RWPE1 (cell line): Measurements from ENCODE around the gene TAF7.

Experiments
- CTCF ChIA-PET: fragments of 350-600 bp; sonication (Branson Sonifier 250); formaldehyde crosslinking; extraction: SDS; loops from one replicate; lab custom pipeline; 2021; lab: Yijun Ruan, JAX
- POLR2A ChIA-PET: fragments of 400-600 bp; formaldehyde crosslinking; extraction: SDS; loops from one replicate; lab custom pipeline; 2020; ENCODE audit warnings: antibody characterized with exemption; ENCODE audit not compliant: low non-redundant PET; lab: Yijun Ruan, JAX
- DNase-seq: peaks from one replicate; pipeline ENCODE4 v3.0.0; 2012; ENCODE audit warnings: low spot score
- H3K27ac ChIP-seq: fragments of 450-650 bp; 2 replicates; pipeline ENCODE4 v1.5.1; 2017
- CTCF ChIP-seq: fragments of 450-650 bp; conservative IDR thresholded peaks from 2 replicates; pipeline ENCODE4 v1.5.1; 2017; ENCODE audit warnings: low read depth, mild to moderate bottlenecking

The TAF7 gene

GRCh38 chr5:141272906-141273305 lies 47.7 kb downstream of the TAF7 start:
- no peak for DNase-seq
- no peak overlapping the region for H3K27ac ChIP-seq
- TF ChIP-seq CTCF, result no peak
- POLR2A ChIA-PET, result no interaction called here
- CTCF ChIA-PET, result interaction anchor here (0.7 to 0.8 kb wide), 3 partner anchors 15 to 256 kb away, joined by 3 read pairs; partner anchors contain the start of gene PCDHB9

GRCh38 chr5:141269195-141269594 lies 51.4 kb downstream of the TAF7 start:
- ChIA-PET CTCF (no interaction called here), POLR2A (no interaction called here)
- H3K27ac ChIP-seq, result no peak overlapping the region
- DNase-seq, result no peak
- no peak for TF ChIP-seq CTCF
